Lower lobe of right lung (tissue), 2 donors: ENCODE results near the gene CREB3L2. TPM values are rescaled to one million over a fixed set of nuclear protein-coding genes. Genes with fewer than 3 reads are reported as not detected.
"Not testable (repeated sequence)": the region's sequence is repeated elsewhere in the genome, so short reads cannot be mapped to it uniquely, and the experiment has no call there.

Source experiments
- ATAC-seq, 2 donors: fragments of 200-7000 bp; cut with Tn5 transposase; one replicate each; pipeline ENCODE4 v1.9.1; 2020 to 2022; ENCODE audit warnings: mild to moderate bottlenecking in 2 of 2, moderate library complexity in 2 of 2
- DNase-seq: peaks from one replicate; pipeline ENCODE4 v3.0.0-alpha.2; 2020
- H3K27ac ChIP-seq: fragments of 200-600 bp; one replicate; pipeline ENCODE4 v1.8.0; 2022
- H3K27me3 ChIP-seq: fragments of 200-600 bp; one replicate; pipeline ENCODE4 v1.8.0; 2022; ENCODE audit warnings: low read depth
- H3K36me3 ChIP-seq: fragments of 200-600 bp; one replicate; pipeline ENCODE4 v1.8.0; 2022; ENCODE audit warnings: mild to moderate bottlenecking
- H3K4me1 ChIP-seq: fragments of 200-600 bp; one replicate; pipeline ENCODE4 v1.8.0; 2022
- H3K4me3 ChIP-seq: fragments of 200-600 bp; one replicate; pipeline ENCODE4 v1.8.0; 2022; ENCODE audit warnings: mild to moderate bottlenecking
- H3K9me3 ChIP-seq: fragments of 200-600 bp; one replicate; pipeline ENCODE4 v1.8.0; 2022
- intact Hi-C: fragments of 100-400 bp; cut with DNase I; formaldehyde crosslinking; loops from one replicate; pipeline ENCODE4 v1.11.0; 2022
- total RNA-seq: library from RNA; stranded (reverse); fragmentation: NEBNext Ultra II Directional; extraction: Animal tissue kit (Norgen Biotek cat#: 25700); gene quantifications from one replicate; pipeline ENCODE4 v1.2.1, GENCODE V29; 2021
- TF ChIP-seq, protein P1 (sequence below): fragments of 200-600 bp; IDR thresholded peaks from one replicate; pipeline ENCODE4 v1.8.0; 2022; ENCODE audit warnings: antibody characterized with exemption, mild to moderate bottlenecking
- donor health status: DM: no; HTN: yes; CAD: no; lungs with severe emphysema.

Gene CREB3L2
- total RNA-seq, 1 donor from 2014 or later = 48.9 TPM

GRCh38 chr7:138023618-138024342 lies 21.9 kb upstream of the CREB3L2 start:
- TF ChIP-seq, protein P1, sequence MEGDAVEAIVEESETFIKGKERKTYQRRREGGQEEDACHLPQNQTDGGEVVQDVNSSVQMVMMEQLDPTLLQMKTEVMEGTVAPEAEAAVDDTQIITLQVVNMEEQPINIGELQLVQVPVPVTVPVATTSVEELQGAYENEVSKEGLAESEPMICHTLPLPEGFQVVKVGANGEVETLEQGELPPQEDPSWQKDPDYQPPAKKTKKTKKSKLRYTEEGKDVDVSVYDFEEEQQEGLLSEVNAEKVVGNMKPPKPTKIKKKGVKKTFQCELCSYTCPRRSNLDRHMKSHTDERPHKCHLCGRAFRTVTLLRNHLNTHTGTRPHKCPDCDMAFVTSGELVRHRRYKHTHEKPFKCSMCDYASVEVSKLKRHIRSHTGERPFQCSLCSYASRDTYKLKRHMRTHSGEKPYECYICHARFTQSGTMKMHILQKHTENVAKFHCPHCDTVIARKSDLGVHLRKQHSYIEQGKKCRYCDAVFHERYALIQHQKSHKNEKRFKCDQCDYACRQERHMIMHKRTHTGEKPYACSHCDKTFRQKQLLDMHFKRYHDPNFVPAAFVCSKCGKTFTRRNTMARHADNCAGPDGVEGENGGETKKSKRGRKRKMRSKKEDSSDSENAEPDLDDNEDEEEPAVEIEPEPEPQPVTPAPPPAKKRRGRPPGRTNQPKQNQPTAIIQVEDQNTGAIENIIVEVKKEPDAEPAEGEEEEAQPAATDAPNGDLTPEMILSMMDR = no peak
- H3K36me3 ChIP-seq = no peaks in the 10 kb centered on the region
- H3K9me3 ChIP-seq = no peaks in the 10 kb centered on the region
- no peak for ATAC-seq
- no peak overlapping the region for H3K4me3 ChIP-seq
- H3K27me3 ChIP-seq = no peaks in the 10 kb centered on the region
- H3K27ac ChIP-seq = no peak overlapping the region
- intact Hi-C loops = no loop called here
- H3K4me1 ChIP-seq = no peaks in the 10 kb centered on the region
- DNase-seq = no peak

- no peaks in the 10 kb centered on the region for H3K36me3 ChIP-seq
- H3K27ac ChIP-seq = no peak overlapping the region
- intact Hi-C loops = no loop called here
- TF ChIP-seq, protein P1 = no peak
- DNase-seq = no peak
- ATAC-seq = no peak
- H3K27me3 ChIP-seq = no peaks in the 10 kb centered on the region
- no peak overlapping the region for H3K4me3 ChIP-seq
- no peaks in the 10 kb centered on the region for H3K4me1 ChIP-seq
- no peaks in the 10 kb centered on the region for H3K9me3 ChIP-seq
Measured at GRCh38 chr7:138021889-138022288, 20.0 kb upstream of the CREB3L2 start.

DNA sequence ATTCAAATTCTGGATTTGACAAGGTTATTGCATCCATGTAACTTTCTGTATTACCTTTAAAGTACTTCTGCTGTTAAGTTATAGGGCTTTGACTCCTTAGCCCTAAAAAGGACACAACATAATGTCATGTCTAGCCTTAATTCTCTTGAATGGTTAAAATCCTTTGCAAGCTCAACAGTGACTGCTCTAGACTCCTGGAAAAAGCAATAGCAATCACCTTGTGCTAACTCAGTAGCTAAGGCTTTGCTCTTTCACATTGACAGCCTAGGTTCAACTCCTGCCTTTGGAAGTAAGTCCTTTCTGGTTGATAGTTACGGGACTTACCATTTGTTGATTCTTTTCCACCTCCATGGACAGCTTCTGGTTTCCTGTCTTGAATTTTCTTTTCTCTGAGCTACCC lies 16.1 kb upstream of the CREB3L2 start:
- H3K4me1 ChIP-seq = no peaks in the 10 kb centered on the region
- DNase-seq = no peak
- H3K4me3 ChIP-seq = no peak overlapping the region
- no peak overlapping the region for H3K27ac ChIP-seq
- H3K36me3 ChIP-seq = no peaks in the 10 kb centered on the region
- no peaks in the 10 kb centered on the region for H3K9me3 ChIP-seq
- TF ChIP-seq, protein P1 = no peak
- no peaks in the 10 kb centered on the region for H3K27me3 ChIP-seq
- no peak for ATAC-seq
- intact Hi-C loops = no loop called here

DNA sequence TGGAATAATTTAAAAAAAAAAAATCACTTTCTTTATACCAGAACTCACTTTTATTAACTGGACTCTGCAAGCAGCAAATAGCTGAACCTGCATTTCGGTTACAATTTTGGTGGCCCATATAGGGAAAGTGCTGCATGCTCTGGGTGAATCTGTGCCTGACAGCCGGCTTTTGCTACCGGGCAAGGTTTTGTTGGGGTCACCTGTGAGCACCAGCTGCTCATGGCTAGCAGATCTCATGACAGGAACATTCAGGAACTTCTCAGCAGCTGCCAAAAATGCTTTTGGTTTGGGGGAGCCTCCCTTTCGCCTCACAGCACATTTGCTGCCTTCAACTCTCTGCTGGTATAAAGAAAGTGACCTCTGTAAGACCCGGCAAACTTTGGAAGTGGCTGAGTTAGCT lies 13.2 kb upstream of the CREB3L2 start:
- intact Hi-C loops = no loop called here
- TF ChIP-seq, protein P1 = no peak
- Histone ChIP-seq H3K9me3 (no peaks in the 10 kb centered on the region), H3K27ac (no peak overlapping the region), H3K36me3 (no peaks in the 10 kb centered on the region), H3K4me1 (no peaks in the 10 kb centered on the region), H3K4me3 (no peak overlapping the region), H3K27me3 (no peaks in the 10 kb centered on the region)
- no peak for DNase-seq
- ATAC-seq = no peak

GRCh38 chr7:138014686-138015085 lies 12.8 kb upstream of the CREB3L2 start:
- TF ChIP-seq, protein P1 = no peak
- no peak for DNase-seq
- Histone ChIP-seq H3K9me3 (no peaks in the 10 kb centered on the region), H3K27me3 (no peaks in the 10 kb centered on the region), H3K36me3 (no peaks in the 10 kb centered on the region), H3K4me3 (no peak overlapping the region), H3K27ac (no peak overlapping the region), H3K4me1 (no peaks in the 10 kb centered on the region)
- no peak for ATAC-seq
- intact Hi-C loops = no loop called here

- H3K9me3 ChIP-seq, H3K4me1 ChIP-seq, intact Hi-C loops, ATAC-seq, H3K27me3 ChIP-seq, H3K27ac ChIP-seq, DNase-seq, H3K4me3 ChIP-seq, H3K36me3 ChIP-seq: not testable (repeated sequence)
Measured at GRCh38 chr7:138014201-138014600, 12.3 kb upstream of the CREB3L2 start.
